ENCODE measurements around the gene HSPA12B.

Gene HSPA12B

GRCh38 chr20:3696745-3697587 is 35.5 kb upstream of the HSPA12B start:
- no peak for ATAC-seq (replicated peaks)
- H3K27me3 Mint-ChIP-seq = peaks cover 0 to 21% of the 10 kb centered on the region in 2 donors
- no peaks in the 10 kb centered on the region for H3K4me1 Mint-ChIP-seq (ENCODE audit: low read depth in 2 of 2)
- no peak for DNase-seq
- no peak overlapping the region for H3K27ac Mint-ChIP-seq
- no peak overlapping the region for H3K4me3 Mint-ChIP-seq
- no peaks in the 10 kb centered on the region for H3K36me3 Mint-ChIP-seq (ENCODE audit: insufficient read depth)
- H3K9me3 Mint-ChIP-seq = no peaks in the 10 kb centered on the region

DNA sequence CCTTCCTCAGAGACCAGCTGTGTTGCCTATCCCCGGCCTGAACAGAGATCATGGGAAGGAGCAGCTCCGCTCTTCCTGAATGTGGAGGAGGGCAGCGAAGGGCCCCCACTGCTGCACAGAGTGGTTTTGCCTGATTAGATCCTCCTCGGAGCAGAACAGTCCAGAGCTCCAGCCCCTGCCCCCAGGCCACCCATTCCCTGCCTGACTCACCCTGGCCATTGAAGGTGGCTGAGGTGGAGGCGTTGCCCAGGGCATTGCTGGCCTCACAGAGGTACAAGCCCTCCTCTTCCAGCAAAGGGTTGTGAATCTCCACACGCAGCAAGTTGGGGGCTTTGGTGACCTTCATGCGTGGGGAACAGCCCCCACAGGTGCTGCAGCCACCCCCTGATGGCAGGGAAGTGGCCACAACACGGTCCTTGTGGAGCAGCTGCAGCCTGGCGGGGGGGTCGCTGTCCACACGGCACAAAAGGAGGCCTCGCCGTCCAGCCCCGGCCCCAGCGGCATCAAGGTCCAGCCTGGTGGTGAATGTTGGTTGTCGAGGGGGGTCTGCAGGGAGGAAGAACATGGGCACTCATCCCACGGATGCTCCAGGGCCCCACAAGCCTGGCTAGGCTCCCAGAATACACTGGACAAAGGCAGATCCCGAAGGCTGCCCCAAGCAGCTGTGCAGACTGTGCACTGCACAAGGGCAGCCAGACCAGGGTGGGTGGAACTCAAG is 34.7 kb upstream of the HSPA12B start:
- H3K27ac Mint-ChIP-seq = no peak overlapping the region
- no peaks in the 10 kb centered on the region for H3K9me3 Mint-ChIP-seq
- ATAC-seq (replicated peaks) = no peak
- peaks cover 0 to 29% of the 10 kb centered on the region in 2 donors for H3K27me3 Mint-ChIP-seq
- H3K36me3 Mint-ChIP-seq (ENCODE audit: insufficient read depth) = no peaks in the 10 kb centered on the region
- no peak overlapping the region for H3K4me3 Mint-ChIP-seq
- H3K4me1 Mint-ChIP-seq (ENCODE audit: low read depth in 2 of 2) = no peaks in the 10 kb centered on the region
- no peak for DNase-seq

DNA sequence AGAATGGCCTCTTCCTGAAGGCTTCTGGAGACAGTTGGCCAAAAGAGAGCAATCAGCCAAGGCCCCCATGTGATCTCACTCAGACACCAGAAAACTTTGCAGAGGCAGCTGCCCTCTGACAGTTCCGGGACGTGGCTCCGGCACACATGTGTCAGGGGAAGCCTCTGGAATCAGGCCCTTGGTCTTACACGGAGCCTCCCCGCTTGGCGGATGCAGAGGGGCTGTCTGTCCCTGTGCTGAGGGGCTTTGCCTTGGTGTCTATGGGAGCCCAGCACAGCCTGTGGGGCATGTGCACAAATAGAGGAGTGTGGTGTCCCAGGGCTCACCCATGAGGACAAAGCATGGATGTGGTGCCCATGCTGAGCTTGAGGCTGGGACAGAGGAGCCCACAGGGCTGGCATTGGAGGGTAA is 33.9 kb upstream of the HSPA12B start:
- Mint-ChIP-seq H3K4me3 (no peak overlapping the region), H3K27me3 (peaks cover 3 to 37% of the 10 kb centered on the region in 2 donors), H3K36me3 (ENCODE audit: insufficient read depth) (no peaks in the 10 kb centered on the region), H3K27ac (no peak overlapping the region), H3K9me3 (no peaks in the 10 kb centered on the region), H3K4me1 (ENCODE audit: low read depth in 2 of 2) (no peaks in the 10 kb centered on the region)
- DNase-seq (no peak), ATAC-seq (replicated peaks) (no peak)

- Mint-ChIP-seq H3K9me3 (no peaks in the 10 kb centered on the region), H3K4me3 (no peak overlapping the region), H3K36me3 (ENCODE audit: insufficient read depth) (no peaks in the 10 kb centered on the region), H3K27ac (no peak overlapping the region), H3K4me1 (ENCODE audit: low read depth in 2 of 2) (no peaks in the 10 kb centered on the region), H3K27me3 (peaks cover 5 to 42% of the 10 kb centered on the region in 2 donors)
- ATAC-seq (replicated peaks) (no peak), DNase-seq (no peak)
Measured at GRCh38 chr20:3699037-3699436, 33.4 kb upstream of the HSPA12B start.

DNA sequence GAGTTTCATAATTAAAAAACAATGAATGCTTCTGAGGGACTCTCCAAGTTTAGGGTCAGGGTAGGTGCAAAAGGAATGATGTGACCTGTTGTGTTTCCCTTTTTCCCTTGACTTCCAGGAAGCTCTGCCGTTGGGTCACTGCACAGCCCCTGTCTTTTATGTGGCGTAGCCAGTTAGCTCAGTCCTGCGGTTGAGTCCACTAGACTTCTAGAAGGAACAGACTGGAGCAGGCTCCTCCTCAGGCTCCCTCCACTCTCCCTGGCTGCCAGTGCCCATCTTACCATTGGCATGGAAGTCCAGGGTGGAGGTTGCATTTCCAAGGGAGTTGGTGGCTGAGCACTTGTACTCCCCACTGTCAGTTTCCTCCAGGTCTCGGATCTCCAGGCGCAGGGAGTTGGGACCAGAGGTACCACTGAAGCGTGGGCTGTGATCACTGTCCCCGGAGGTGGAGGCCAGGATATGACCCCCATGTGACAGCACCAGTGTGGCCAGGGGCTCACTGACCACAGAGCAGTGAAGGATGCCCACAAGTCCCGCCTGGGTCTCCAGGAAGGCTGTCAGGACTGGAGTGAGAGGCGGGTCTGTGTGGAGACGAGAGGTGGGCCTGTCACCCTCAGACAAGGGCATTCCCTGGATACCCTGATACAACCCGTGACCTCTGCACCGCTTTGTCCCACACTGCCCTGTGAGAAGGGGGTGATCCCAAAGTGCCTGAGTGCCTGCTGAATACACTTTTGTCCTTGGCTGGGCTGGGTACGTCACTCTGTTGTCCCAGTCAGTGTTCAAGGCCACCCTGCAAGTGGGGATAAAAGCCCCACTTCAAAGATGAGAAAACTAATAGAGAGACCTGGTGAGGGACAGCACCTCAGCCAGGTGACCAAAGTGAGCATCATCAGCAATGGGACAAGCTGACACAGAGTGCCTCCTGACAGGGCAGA is 31.2 kb upstream of the HSPA12B start:
- no peak for ATAC-seq (replicated peaks)
- Mint-ChIP-seq H3K4me3 (no peak overlapping the region), H3K36me3 (ENCODE audit: insufficient read depth) (no peaks in the 10 kb centered on the region), H3K27ac (no peak overlapping the region), H3K4me1 (ENCODE audit: low read depth in 2 of 2) (no peaks in the 10 kb centered on the region), H3K9me3 (no peaks in the 10 kb centered on the region), H3K27me3 (peaks cover 5 to 64% of the 10 kb centered on the region in 2 donors)
- DNase-seq = no peak

GRCh38 chr20:3702611-3703391 is 29.7 kb upstream of the HSPA12B start:
- Mint-ChIP-seq H3K4me1 (ENCODE audit: low read depth in 2 of 2) (peaks cover 0 to 3% of the 10 kb centered on the region in 2 donors), H3K27ac (no peak overlapping the region), H3K9me3 (no peaks in the 10 kb centered on the region), H3K36me3 (ENCODE audit: insufficient read depth) (no peaks in the 10 kb centered on the region), H3K27me3 (peaks cover 9 to 72% of the 10 kb centered on the region in 2 donors), H3K4me3 (no peak overlapping the region)
- ATAC-seq (replicated peaks) (no peak), DNase-seq (no peak)

- no peaks in the 10 kb centered on the region for H3K36me3 Mint-ChIP-seq (ENCODE audit: insufficient read depth)
- H3K4me1 Mint-ChIP-seq (ENCODE audit: low read depth in 2 of 2) = peaks cover 1 to 7% of the 10 kb centered on the region in 2 donors
- H3K27ac Mint-ChIP-seq = no peak overlapping the region
- DNase-seq (no peak), ATAC-seq (replicated peaks) (no peak)
- H3K4me3 Mint-ChIP-seq = no peak overlapping the region
- no peaks in the 10 kb centered on the region for H3K9me3 Mint-ChIP-seq
- H3K27me3 Mint-ChIP-seq = peaks cover 11 to 69% of the 10 kb centered on the region in 2 donors
Measured at GRCh38 chr20:3704087-3704486, 28.4 kb upstream of the HSPA12B start.

DNA sequence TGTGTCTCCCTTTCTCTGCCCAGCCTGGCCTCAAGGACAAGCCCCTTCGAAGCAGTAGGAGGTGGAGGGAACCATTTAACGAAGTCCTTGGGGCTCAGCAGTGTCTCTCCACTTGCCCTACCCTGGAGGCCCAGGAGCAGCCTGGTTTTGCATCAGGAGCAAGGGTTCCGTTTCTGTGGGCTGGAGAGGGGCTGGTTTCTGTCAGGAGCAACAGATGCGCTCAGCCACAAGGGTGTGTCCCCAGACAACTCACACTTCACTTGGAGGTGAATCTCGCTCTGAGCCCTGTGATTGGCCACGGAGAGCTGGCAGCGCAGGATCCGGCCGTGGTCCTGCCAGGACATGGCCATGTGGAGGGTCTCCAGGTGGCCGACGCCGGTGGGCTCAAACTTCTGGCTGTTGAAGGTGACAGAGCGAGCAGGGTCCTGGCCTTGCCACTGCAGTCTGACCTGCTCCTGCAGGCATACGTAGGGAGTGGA is 27.0 kb upstream of the HSPA12B start:
- H3K36me3 Mint-ChIP-seq (ENCODE audit: insufficient read depth) = no peaks in the 10 kb centered on the region
- ATAC-seq (replicated peaks) (no peak), DNase-seq (no peak)
- H3K27me3 Mint-ChIP-seq = peaks cover 11 to 65% of the 10 kb centered on the region in 2 donors
- H3K27ac Mint-ChIP-seq = no peak overlapping the region
- H3K4me1 Mint-ChIP-seq (ENCODE audit: low read depth in 2 of 2) = peaks cover 6 to 8% of the 10 kb centered on the region in 2 donors
- no peaks in the 10 kb centered on the region for H3K9me3 Mint-ChIP-seq
- H3K4me3 Mint-ChIP-seq = no peak overlapping the region

GRCh38 chr20:3705970-3706739 is 26.3 kb upstream of the HSPA12B start:
- peaks cover 6 to 8% of the 10 kb centered on the region in 2 donors for H3K4me1 Mint-ChIP-seq (ENCODE audit: low read depth in 2 of 2)
- H3K36me3 Mint-ChIP-seq (ENCODE audit: insufficient read depth) = no peaks in the 10 kb centered on the region
- no peak overlapping the region for H3K4me3 Mint-ChIP-seq
- DNase-seq (no peak), ATAC-seq (replicated peaks) (no peak)
- no peaks in the 10 kb centered on the region for H3K9me3 Mint-ChIP-seq
- H3K27ac Mint-ChIP-seq = no peak overlapping the region
- H3K27me3 Mint-ChIP-seq = peaks cover 12 to 68% of the 10 kb centered on the region in 2 donors

- no peak for DNase-seq
- Mint-ChIP-seq H3K4me3 (no peak overlapping the region), H3K27me3 (peaks cover 20 to 68% of the 10 kb centered on the region in 2 donors), H3K27ac (no peak overlapping the region), H3K9me3 (no peaks in the 10 kb centered on the region), H3K4me1 (ENCODE audit: low read depth in 2 of 2) (peaks cover 6 to 8% of the 10 kb centered on the region in 2 donors), H3K36me3 (ENCODE audit: insufficient read depth) (no peaks in the 10 kb centered on the region)
- ATAC-seq (replicated peaks) = no peak
Measured at GRCh38 chr20:3706774-3707507, 25.5 kb upstream of the HSPA12B start.

GRCh38 chr20:3707508-3707899 is 25.0 kb upstream of the HSPA12B start:
- no peaks in the 10 kb centered on the region for H3K36me3 Mint-ChIP-seq (ENCODE audit: insufficient read depth)
- H3K9me3 Mint-ChIP-seq = no peaks in the 10 kb centered on the region
- DNase-seq (no peak), ATAC-seq (replicated peaks) (no peak)
- H3K27me3 Mint-ChIP-seq = peaks cover 23 to 68% of the 10 kb centered on the region in 2 donors
- no peak overlapping the region for H3K27ac Mint-ChIP-seq
- peaks cover 6 to 8% of the 10 kb centered on the region in 2 donors for H3K4me1 Mint-ChIP-seq (ENCODE audit: low read depth in 2 of 2)
- no peak overlapping the region for H3K4me3 Mint-ChIP-seq
